SK-N-SH treated with all-trans-retinoic acid at 6 μM for 48 hours (cell line): ENCODE measurements around the gene HSPB6.

Source experiments
- BACH2 ChIP-seq: fragments of 250-450 bp; sonication (Bioruptor Pico); IDR thresholded peaks from 2 replicates; pipeline ENCODE4 v1.9.0; 2021; ENCODE audit warnings: mild to moderate bottlenecking, borderline replicate concordance
- ISL1 ChIP-seq: fragments of 250-450 bp; sonication (Bioruptor Pico); IDR thresholded peaks from 2 replicates; pipeline ENCODE4 v2.1.2; 2022; ENCODE audit warnings: mild to moderate bottlenecking, moderate library complexity
- OSR1 ChIP-seq: fragments of 250-450 bp; sonication (Bioruptor Pico); IDR thresholded peaks from 2 replicates; pipeline ENCODE4 v1.8.0; 2022; ENCODE audit warnings: moderate library complexity, mild to moderate bottlenecking, inconsistent platforms
- ZFP30 ChIP-seq: fragments of 450-650 bp; formaldehyde crosslinking; IDR thresholded peaks from 2 replicates; pipeline ENCODE4 v1.5.0; 2022; ENCODE audit warnings: mild to moderate bottlenecking, moderate library complexity
- ZNF565 ChIP-seq: fragments of 450-650 bp; formaldehyde crosslinking; conservative IDR thresholded peaks from 2 replicates; pipeline ENCODE4 v1.5.0; 2020; ENCODE audit warnings: low read depth, mild to moderate bottlenecking, moderate library complexity
- TF ChIP-seq, protein P1 (sequence below): fragments of 250-450 bp; sonication (Bioruptor Pico); IDR thresholded peaks from 2 replicates; pipeline ENCODE4 v1.5.1; 2020; ENCODE audit warnings: low read depth, mild to moderate bottlenecking, moderate library complexity

DNA sequence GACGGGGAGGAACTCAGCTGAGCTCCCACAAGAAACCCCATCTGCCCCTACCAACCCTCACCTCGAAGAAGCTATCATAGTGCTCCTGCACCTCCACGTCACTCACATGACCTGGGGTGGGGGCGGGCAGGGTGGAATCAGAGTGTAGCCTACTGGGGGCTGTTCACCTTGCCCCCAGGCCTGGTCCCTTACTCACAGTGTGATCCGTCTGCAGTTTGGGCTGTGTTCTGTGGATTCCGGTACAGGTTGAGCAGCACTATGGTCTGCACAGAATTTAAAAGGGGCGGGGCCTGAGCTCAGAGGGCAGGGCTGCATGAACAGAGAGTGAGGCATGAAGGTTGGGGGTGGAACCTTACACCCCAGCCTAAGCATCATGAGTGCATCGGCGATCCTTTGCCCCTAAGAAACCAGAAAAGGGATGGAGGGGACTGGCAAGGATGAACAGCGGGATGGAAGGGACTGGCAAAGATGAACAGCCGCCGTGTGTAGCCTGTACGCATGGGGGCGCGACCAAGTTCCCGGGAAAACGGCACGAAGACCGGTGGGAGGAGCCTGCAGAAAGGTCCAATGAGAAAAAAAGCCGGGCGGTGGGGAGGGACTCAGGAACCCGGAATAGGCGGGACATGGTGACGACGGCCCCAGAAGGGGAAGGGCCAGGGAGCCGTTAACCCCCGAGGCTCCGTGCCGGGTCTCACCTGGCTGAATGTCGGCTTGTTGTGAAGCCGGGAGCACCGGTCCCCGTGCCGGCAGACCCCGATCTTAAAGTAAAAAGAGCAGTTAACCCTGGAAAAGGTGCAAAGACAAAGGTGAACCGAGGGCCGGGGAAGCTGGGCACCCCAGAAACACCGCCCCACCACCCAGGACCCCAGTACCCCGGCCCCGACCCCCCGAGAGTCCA is 12.2 kb downstream of the HSPB6 start:
- TF ChIP-seq, protein P1, sequence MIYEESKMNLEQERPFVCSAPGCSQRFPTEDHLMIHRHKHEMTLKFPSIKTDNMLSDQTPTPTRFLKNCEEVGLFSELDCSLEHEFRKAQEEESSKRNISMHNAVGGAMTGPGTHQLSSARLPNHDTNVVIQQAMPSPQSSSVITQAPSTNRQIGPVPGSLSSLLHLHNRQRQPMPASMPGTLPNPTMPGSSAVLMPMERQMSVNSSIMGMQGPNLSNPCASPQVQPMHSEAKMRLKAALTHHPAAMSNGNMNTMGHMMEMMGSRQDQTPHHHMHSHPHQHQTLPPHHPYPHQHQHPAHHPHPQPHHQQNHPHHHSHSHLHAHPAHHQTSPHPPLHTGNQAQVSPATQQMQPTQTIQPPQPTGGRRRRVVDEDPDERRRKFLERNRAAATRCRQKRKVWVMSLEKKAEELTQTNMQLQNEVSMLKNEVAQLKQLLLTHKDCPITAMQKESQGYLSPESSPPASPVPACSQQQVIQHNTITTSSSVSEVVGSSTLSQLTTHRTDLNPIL (CRISPR knock-in tag), result no peak
- TF ChIP-seq ISL1 (no peak), ZFP30 (CRISPR knock-in tag) (no peak), OSR1 (CRISPR knock-in tag) (no peak), ZNF565 (CRISPR knock-in tag) (no peak), BACH2 (CRISPR knock-in tag) (no peak)
